K562 (cell line): ENCODE results near the gene EDEM2. TPM values are rescaled to one million over a fixed set of nuclear protein-coding genes. Genes with fewer than 3 reads are reported as not detected.

Source experiments
- ATAC-seq: fragments of 200-7000 bp; cut with Tn5 transposase; 3 replicates; pipeline ENCODE4 v1.9.1; 2020; ENCODE audit warnings: moderate library complexity
- BruUV-seq: library from RNA; stranded (reverse); fragments of 400-500 nt; replicated peaks from 2 replicates; lab custom pipeline; 2021; lab: Mats Ljungman, UMichigan
- CTCF ChIA-PET: fragments of 300-600 bp; formaldehyde crosslinking; extraction: SDS; loops from one replicate; lab custom pipeline; 2021; ENCODE audit warnings: low intra/inter-chr PET ratio; lab: Yijun Ruan, JAX
- POLR2A ChIA-PET: fragments of 300-600, 350-650 bp; sonication (Branson Sonifier 250); formaldehyde crosslinking; extraction: SDS; loops from one replicate; lab custom pipeline; 2021; ENCODE audit warnings: antibody characterized with exemption, inconsistent platforms; lab: Yijun Ruan, JAX
- DNase-seq, 4 experiments: peaks; one replicate each; pipeline versions ENCODE4 v3.0.0 to v3.0.0-alpha.2; 2011 to 2018; ENCODE audit warnings: low spot score in 3 of 4, mixed read lengths in 3 of 4; ENCODE audit errors: extremely low read depth in 1 of 4
- FAIRE-seq: peaks from 2 replicates; lab custom pipeline; 2011; peaks lifted over from hg19 to GRCh38; lab: Jason Lieb, UNC
- H2AFZ ChIP-seq: 2 replicates; pipeline ENCODE4 v1.6.0; 2011; ENCODE audit warnings: low read depth, low read length, control low read depth, inconsistent platforms
- H3K27ac ChIP-seq: fragments of 200-600 bp; 3 replicates; pipeline ENCODE4 v1.8.0; 2011; ENCODE audit warnings: low read depth, mild to moderate bottlenecking, control low read depth, inconsistent platforms, low read length, moderate library complexity, mixed read lengths; ENCODE audit errors: extremely low read depth
- H3K27me3 ChIP-seq, 2 experiments: fragments of 300-600 bp in 1 of 2; 2 replicates in 1 of 2; 3 replicates in 1 of 2; pipeline versions ENCODE4 v1.6.0 to v1.8.0; 2011; ENCODE audit warnings: inconsistent platforms in 2 of 2, low read length in 2 of 2, mild to moderate bottlenecking in 1 of 2, mixed read lengths in 1 of 2, moderate library complexity in 1 of 2; ENCODE audit not compliant: control insufficient read depth in 2 of 2, insufficient read depth in 2 of 2
- H3K36me3 ChIP-seq: fragments of 300-600 bp; 3 replicates; pipeline ENCODE4 v1.8.0; 2011; ENCODE audit warnings: mild to moderate bottlenecking, low read length, inconsistent platforms; ENCODE audit not compliant: control insufficient read depth, insufficient read depth
- H3K4me1 ChIP-seq, 2 experiments: fragments of 200-600 bp in 1 of 2; replicated peaks in 1 of 2; 2 replicates in 1 of 2; 3 replicates in 1 of 2; pipeline versions ENCODE4 v1.5.1 to v1.8.0; 2011; ENCODE audit warnings: inconsistent platforms in 2 of 2, low read length in 2 of 2, mild to moderate bottlenecking in 1 of 2, mixed read lengths in 1 of 2, moderate library complexity in 1 of 2; ENCODE audit not compliant: control insufficient read depth in 2 of 2, insufficient read depth in 2 of 2
- H3K4me2 ChIP-seq: 2 replicates; pipeline ENCODE4 v1.6.1; 2011; ENCODE audit warnings: low read length, control low read depth, inconsistent platforms, mixed read lengths; ENCODE audit not compliant: insufficient read depth
- H3K4me3 ChIP-seq: fragments of 200-600 bp; sonication (generic), shearing (Covaris generic); 2 replicates; pipeline ENCODE4 v1.5.1; 2016; ENCODE audit warnings: control low read depth, inconsistent platforms
- H3K79me2 ChIP-seq: fragments of 200-600 bp; 3 replicates; pipeline ENCODE4 v1.8.0; 2011; ENCODE audit warnings: low read length, inconsistent platforms; ENCODE audit not compliant: control insufficient read depth, insufficient read depth
- H3K9ac ChIP-seq, 2 experiments: 2 replicates each; pipeline versions ENCODE4 v1.6.0 to v1.6.1; 2011; ENCODE audit warnings: low read depth in 2 of 2, low read length in 2 of 2, control low read depth in 1 of 2, inconsistent platforms in 1 of 2, mild to moderate bottlenecking in 1 of 2, mixed read lengths in 1 of 2; ENCODE audit not compliant: insufficient read depth in 1 of 2
- H3K9me1 ChIP-seq: one replicate; pipeline ENCODE4 v1.6.0; 2011; ENCODE audit warnings: inconsistent platforms, mild to moderate bottlenecking, low read length, moderate library complexity; ENCODE audit not compliant: control insufficient read depth, insufficient read depth
- H3K9me3 ChIP-seq: replicated peaks from 2 replicates; pipeline ENCODE4 v1.5.1; 2011; ENCODE audit warnings: low read depth, low read length, inconsistent platforms; ENCODE audit not compliant: control insufficient read depth, insufficient read depth
- H4K20me1 ChIP-seq: replicated peaks from 2 replicates; pipeline ENCODE4 v1.6.1; 2011; ENCODE audit warnings: low read length, inconsistent platforms, mixed read lengths; ENCODE audit not compliant: control insufficient read depth, insufficient read depth
- CEBPZ ChIP-seq: fragments of 150-350 bp; IDR thresholded peaks from 2 replicates; pipeline ENCODE4 v1.6.1; 2014; ENCODE audit warnings: low read depth, mild to moderate bottlenecking, low read length, borderline replicate concordance
- MYNN ChIP-seq, 2 experiments: sonication (generic); formaldehyde crosslinking in 1 of 2; IDR thresholded peaks; 2 replicates each; pipeline versions ENCODE4 v1.5.0 to v1.6.1; 2016 to 2020; ENCODE audit warnings: antibody characterized with exemption in 1 of 2, missing genetic modification reagents in 1 of 2
- RBFOX2 ChIP-seq: fragments of 200-400 bp; formaldehyde crosslinking; IDR thresholded peaks from 2 replicates; pipeline ENCODE4 v1.6.1; 2017; ENCODE audit warnings: low read depth, mild to moderate bottlenecking, low read length, moderate library complexity
- TRIM24 ChIP-seq, 2 experiments: fragments of 450-650 bp; IDR thresholded peaks; 2 replicates each; pipeline ENCODE4 v1.6.1; 2016
- WGBS: fragments of 100-300 bp; shearing (Covaris generic); methylation state at CpG from one replicate; pipeline ENCODE4 v1.1.6; 2016; ENCODE audit warnings: low coverage, mixed read lengths; ENCODE audit not compliant: insufficient coverage; ENCODE audit errors: missing lambda C conversion rate; 5-methylcytosine and 5-hydroxymethylcytosine counted together
- in situ Hi-C: fragments of 300-500 bp; cut with MboI; formaldehyde crosslinking; loops from 4 replicates; pipeline ENCODE4 v1.15.0; 2018; ENCODE audit warnings: inconsistent platforms, mixed read lengths
- intact Hi-C: fragments of 100-400 bp; cut with micrococcal nuclease; formaldehyde crosslinking; loops from 2 replicates; pipeline ENCODE4 v1.14.2; 2022
- polyA plus RNA-seq, 8 experiments: library from polyadenylated mRNA; depleted of rRNA in 4 of 8; stranded (reverse) in 5 of 8; unstranded in 3 of 8; fragments of >200 nt; fragmentation: Nextera tagmentation in 2 of 8; fragmentation: Illumina TruSeq in 1 of 8; extraction: Ambion mirVana in 2 of 8; extraction: Trizol in 1 of 8; gene quantifications; 2 replicates each; pipeline versions ENCODE4 v1.2.1 to v1.2.3, GENCODE V29; 2011 to 2014; ENCODE audit warnings: inconsistent platforms in 1 of 8, missing spikeins in 1 of 8
- total RNA-seq, 7 experiments: library from RNA; depleted of rRNA in 6 of 7; stranded (reverse); fragments of >200 nt in 6 of 7; fragmentation: Illumina TruSeq in 2 of 7; extraction: Trizol in 2 of 7; gene quantifications; 2 replicates each; pipeline versions ENCODE4 v1.2.1 to v1.2.3, GENCODE V29; 2011 to 2021; ENCODE audit warnings: low replicate concordance in 1 of 7
- TF ChIP-seq, protein P1 (sequence below): sonication (generic); formaldehyde crosslinking; IDR thresholded peaks from 2 replicates; pipeline ENCODE4 v1.9.0; 2022; ENCODE audit warnings: mild to moderate bottlenecking, missing genetic modification reagents

Gene EDEM2
- total and polyA plus RNA-seq, 9 of the 15 experiments (the other 6 are each of a cell fraction or from before 2014, with no cell fraction given) = 6.9 to 11.0 (median 9.7) TPM

GRCh38 chr20:35091816-35092523, 55.2 kb downstream of the EDEM2 start (continued):
- TF ChIP-seq, protein P1, sequence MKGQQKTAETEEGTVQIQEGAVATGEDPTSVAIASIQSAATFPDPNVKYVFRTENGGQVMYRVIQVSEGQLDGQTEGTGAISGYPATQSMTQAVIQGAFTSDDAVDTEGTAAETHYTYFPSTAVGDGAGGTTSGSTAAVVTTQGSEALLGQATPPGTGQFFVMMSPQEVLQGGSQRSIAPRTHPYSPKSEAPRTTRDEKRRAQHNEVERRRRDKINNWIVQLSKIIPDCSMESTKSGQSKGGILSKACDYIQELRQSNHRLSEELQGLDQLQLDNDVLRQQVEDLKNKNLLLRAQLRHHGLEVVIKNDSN = no peak

DNA sequence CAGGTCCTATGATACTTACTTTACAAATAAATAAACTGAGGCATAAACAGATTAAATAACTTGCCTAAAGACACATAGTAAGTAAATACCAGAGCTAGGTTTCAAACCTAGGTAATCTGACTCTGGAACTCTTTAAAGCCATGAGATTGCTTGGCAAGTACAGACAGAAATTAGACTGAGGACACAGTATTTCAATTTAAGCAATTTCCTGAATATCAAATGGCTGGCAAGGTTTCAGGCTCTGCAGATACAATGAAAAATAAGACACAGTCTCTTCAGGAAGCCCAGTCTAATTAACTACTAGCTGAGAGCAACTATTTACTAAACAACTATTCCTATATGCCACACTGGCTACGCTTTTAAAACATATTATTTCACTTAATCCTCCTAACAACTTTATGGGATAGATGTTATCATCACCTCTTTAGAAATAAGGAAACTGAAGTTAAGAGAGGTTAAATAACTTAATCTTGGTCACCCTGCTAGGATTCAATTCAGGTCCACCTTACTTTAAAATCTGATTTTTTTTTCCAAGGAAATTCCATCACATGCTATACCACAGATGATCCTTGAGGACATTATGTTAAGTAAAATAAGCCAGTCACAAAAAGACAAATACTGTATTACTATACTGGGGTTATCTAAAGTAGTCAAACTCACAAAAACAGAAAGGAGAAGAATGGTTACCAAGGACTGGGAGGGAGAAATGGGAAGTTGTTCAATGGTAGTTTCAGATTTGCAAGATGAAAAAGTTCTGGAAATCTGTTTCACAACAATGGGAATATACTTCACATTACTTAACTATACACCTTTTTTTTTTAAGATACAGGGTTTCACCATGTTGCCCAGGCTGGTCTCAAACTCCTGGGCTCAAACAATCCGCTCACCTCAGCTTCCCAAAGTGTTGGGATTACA, 58.6 kb downstream of the EDEM2 start:
- H4K20me1 ChIP-seq = no peaks in the 10 kb centered on the region
- peaks cover 10 to 11% of the 10 kb centered on the region in 2 experiments for H3K4me1 ChIP-seq
- H3K9ac ChIP-seq = no peak overlapping the region
- 83% methylated on average over 1 of the region's 2 CpGs for WGBS
- TF ChIP-seq RBFOX2 (0 out of 2 replicates have a peak, but pooled peaks have one; percentile 39), TRIM24 (IDR thresholded peaks at IDR 0.05) (no peak), MYNN (IDR thresholded peaks at IDR 0.05) (no peak), MYNN (CRISPR knock-in tag; IDR thresholded peaks at IDR 0.05) (no peak), CEBPZ (no peak)
- in situ Hi-C loops = no loop called here
- no peak overlapping the region for H3K4me3 ChIP-seq
- H3K79me2 ChIP-seq = peaks cover 83% of the 10 kb centered on the region
- ATAC-seq (no peak), DNase-seq (no peak), FAIRE-seq (no peak)
- H2AFZ ChIP-seq = no peak overlapping the region
- H3K27me3 ChIP-seq = no peaks in the 10 kb centered on the region
- no peaks in the 10 kb centered on the region for H3K9me1 ChIP-seq
- no peak overlapping the region for H3K4me2 ChIP-seq
- no TSS peak for BruUV-seq
- ChIA-PET CTCF (no interaction called here), POLR2A (no interaction called here)
- intact Hi-C loops = no loop called here
- no peaks in the 10 kb centered on the region for H3K9me3 ChIP-seq
- H3K27ac ChIP-seq = no peak overlapping the region
- H3K36me3 ChIP-seq = peaks cover 21% of the 10 kb centered on the region
